Measurements from ENCODE around the gene GPR150. TPM values are rescaled to one million over a fixed set of nuclear protein-coding genes. Genes with fewer than 3 reads are reported as not detected.
A peak's percentile ranks its signal among the peaks of the same experiment; 100 is the strongest.

GPR150 gene
- total and polyA plus RNA-seq, 10 of the 15 experiments (the other 5 are each of a cell fraction or from before 2014, with no cell fraction given) = 0.08 to 1.1 (median 0.37) TPM; not detected in 1

- TF ChIP-seq PBX3 (IDR thresholded peaks at IDR 0.05; ENCODE audit: insufficient replicate concordance, low read depth, low read length) = peak; percentile 62
- TF ChIP-seq BCL11A (IDR thresholded peaks at IDR 0.05; ENCODE audit: low read depth, low read length) = peak; percentile 54; the same call in 1 of the 2 replicates
- TF ChIP-seq USF2 (IDR thresholded peaks at IDR 0.05; ENCODE audit: borderline replicate concordance, low read depth, low read length) = peak; percentile 78
- no peak for TF ChIP-seq ZNF274 (IDR thresholded peaks at IDR 0.05; ENCODE audit: insufficient read depth, insufficient read length)
- peak; percentile 48; the same call in 1 of the 2 replicates for TF ChIP-seq ZNF217 (IDR thresholded peaks at IDR 0.05)
- TF ChIP-seq KLF5 (IDR thresholded peaks at IDR 0.05; ENCODE audit: partially characterized antibody) = no peak
- no peak for TF ChIP-seq NFXL1 (IDR thresholded peaks at IDR 0.05; ENCODE audit: borderline replicate concordance)
- no peak for TF ChIP-seq STAT1 (conservative IDR thresholded peaks at IDR 0.05)
- TF ChIP-seq ASH2L (IDR thresholded peaks at IDR 0.05; ENCODE audit: borderline replicate concordance, low read depth) = peak; percentile 69; the same call in 1 of the 2 replicates
- no peak for TF ChIP-seq CHD2 (IDR thresholded peaks at IDR 0.05; ENCODE audit: borderline replicate concordance, low read depth, low read length)
- TF ChIP-seq IRF5 (IDR thresholded peaks at IDR 0.05; ENCODE audit: borderline replicate concordance) = no peak
- peak; percentile 68 for TF ChIP-seq CREB1 (IDR thresholded peaks at IDR 0.05; ENCODE audit: low read depth)
Measured at GRCh38 chr5:95646569-95647431, 26.9 kb downstream of the GPR150 start, which contains the start of gene RFESD (continued).

Measured in GM12878 (cell line).